IMR-90 (cell line): ENCODE data around the gene LY6G6D. TPM values are rescaled to one million over a fixed set of nuclear protein-coding genes. Genes with fewer than 3 reads are reported as not detected.

Source experiments
- ATAC-seq: fragments of 200-7000 bp; cut with Tn5 transposase; 2 replicates; pipeline ENCODE4 v1.9.1; 2020; ENCODE audit warnings: low read depth, mild to moderate bottlenecking, moderate library complexity
- BruUV-seq: library from RNA; stranded (reverse); fragments of 400-500 nt; replicated peaks from 2 replicates; lab custom pipeline; 2021; lab: Mats Ljungman, UMichigan
- CTCF ChIA-PET: fragments of 300-600 bp; formaldehyde crosslinking; extraction: SDS; loops from one replicate; lab custom pipeline; 2021; ENCODE audit warnings: antibody characterized with exemption; lab: Yijun Ruan, JAX
- POLR2A ChIA-PET: fragments of 300-600 bp; sonication (Branson Sonifier 250); formaldehyde crosslinking; loops from one replicate; lab custom pipeline; 2022; ENCODE audit warnings: antibody characterized with exemption; ENCODE audit not compliant: unreplicated experiment; lab: Charles Lee
- DNase-seq: peaks from one replicate; pipeline ENCODE4 v3.0.0; 2013
- H2AFZ ChIP-seq: replicated peaks from 2 replicates; pipeline ENCODE3; 2013; ENCODE audit warnings: low read length, mild to moderate bottlenecking; ENCODE audit not compliant: poor library complexity
- H2AK5ac ChIP-seq: 2 replicates; pipeline ENCODE4 v1.6.1; 2013; ENCODE audit warnings: low read depth, low read length, inconsistent platforms
- H2AK9ac ChIP-seq: replicated peaks from 2 replicates; pipeline ENCODE3; 2013; ENCODE audit warnings: mild to moderate bottlenecking, low read depth, low read length, moderate library complexity; ENCODE audit not compliant: poor library complexity
- H2BK120ac ChIP-seq: 2 replicates; pipeline ENCODE4 v1.6.1; 2013; ENCODE audit warnings: low read depth, low read length, inconsistent platforms
- H2BK15ac ChIP-seq: 3 replicates; pipeline ENCODE4 v1.6.1; 2013; ENCODE audit warnings: low read depth, low read length, inconsistent platforms
- H2BK20ac ChIP-seq: 2 replicates; pipeline ENCODE4 v1.6.1; 2013; ENCODE audit warnings: low read depth, mild to moderate bottlenecking, inconsistent platforms, low read length, moderate library complexity
- H2BK5ac ChIP-seq: 2 replicates; pipeline ENCODE4 v1.6.1; 2013; ENCODE audit warnings: mild to moderate bottlenecking, low read depth, low read length, inconsistent platforms; ENCODE audit not compliant: poor library complexity, severe bottlenecking
- H3K14ac ChIP-seq: replicated peaks from 2 replicates; pipeline ENCODE4 v1.6.1; 2013; ENCODE audit warnings: low read depth, low read length, inconsistent platforms
- H3K18ac ChIP-seq: 2 replicates; pipeline ENCODE4 v1.6.1; 2013; ENCODE audit warnings: low read depth, low read length, control low read depth
- H3K23ac ChIP-seq: 2 replicates; pipeline ENCODE4 v1.6.1; 2013; ENCODE audit warnings: low read depth, low read length, inconsistent platforms
- H3K27ac ChIP-seq: 2 replicates; pipeline ENCODE4 v1.5.1; 2013; ENCODE audit warnings: mild to moderate bottlenecking, control low read depth, low read length; ENCODE audit not compliant: insufficient read depth
- H3K27me3 ChIP-seq: 2 replicates; pipeline ENCODE4 v1.6.1; 2013; ENCODE audit warnings: low read length; ENCODE audit not compliant: control insufficient read depth, insufficient read depth
- H3K36me3 ChIP-seq: 2 replicates; pipeline ENCODE4 v1.6.1; 2013; ENCODE audit warnings: low read length, mixed read lengths; ENCODE audit not compliant: control insufficient read depth, insufficient read depth
- H3K4ac ChIP-seq: 2 replicates; pipeline ENCODE4 v1.6.1; 2013; ENCODE audit warnings: low read depth, low read length, inconsistent platforms
- H3K4me1 ChIP-seq: 2 replicates; pipeline ENCODE4 v1.6.1; 2013; ENCODE audit warnings: low read length, mixed read lengths; ENCODE audit not compliant: control insufficient read depth, insufficient read depth
- H3K4me2 ChIP-seq: 2 replicates; pipeline ENCODE4 v1.6.1; 2013; ENCODE audit warnings: low read depth, mild to moderate bottlenecking, control low read depth, low read length, moderate library complexity
- H3K4me3 ChIP-seq: 2 replicates; pipeline ENCODE4 v1.5.1; 2013; ENCODE audit warnings: low read depth, mild to moderate bottlenecking, control low read depth, low read length, moderate library complexity; ENCODE audit not compliant: insufficient read depth
- H3K56ac ChIP-seq: 2 replicates; pipeline ENCODE4 v1.6.1; 2013; ENCODE audit warnings: low read length, inconsistent platforms; ENCODE audit not compliant: insufficient read depth; ENCODE audit errors: extremely low read depth
- H3K79me1 ChIP-seq, 2 experiments: 2 replicates each; pipeline ENCODE4 v1.6.1; 2013; ENCODE audit warnings: low read length in 2 of 2, inconsistent platforms in 1 of 2, low read depth in 1 of 2
- H3K9ac ChIP-seq: 2 replicates; pipeline ENCODE4 v1.6.1; 2013; ENCODE audit warnings: low read depth, low read length, control low read depth
- H3K9me1 ChIP-seq: 2 replicates; pipeline ENCODE4 v1.6.1; 2013; ENCODE audit warnings: low read length, inconsistent platforms; ENCODE audit not compliant: insufficient read depth
- H3K9me3 ChIP-seq: 2 replicates; pipeline ENCODE4 v1.6.1; 2013; ENCODE audit warnings: low read length; ENCODE audit not compliant: control insufficient read depth, insufficient read depth
- H4K20me1 ChIP-seq: 2 replicates; pipeline ENCODE4 v1.6.1; 2013; ENCODE audit warnings: low read length, inconsistent platforms; ENCODE audit not compliant: insufficient read depth
- H4K5ac ChIP-seq: 2 replicates; pipeline ENCODE4 v1.6.1; 2013; ENCODE audit warnings: mild to moderate bottlenecking, low read depth, low read length, control low read depth
- H4K8ac ChIP-seq, 2 experiments: 2 replicates each; pipeline ENCODE4 v1.6.1; 2013; ENCODE audit warnings: low read depth in 2 of 2, low read length in 2 of 2, control low read depth in 1 of 2, inconsistent platforms in 1 of 2
- H4K91ac ChIP-seq: 2 replicates; pipeline ENCODE4 v1.6.1; 2013; ENCODE audit warnings: low read depth, low read length, inconsistent platforms; ENCODE audit not compliant: insufficient read depth
- BHLHE40 ChIP-seq: fragments of 150-350 bp; IDR thresholded peaks from 2 replicates; pipeline ENCODE4 v1.6.1; 2016; ENCODE audit warnings: mild to moderate bottlenecking, low read depth, low read length
- CEBPB ChIP-seq: IDR thresholded peaks from 2 replicates; pipeline ENCODE4 v1.6.1; 2012; ENCODE audit warnings: low read depth, low read length, improper control_type of control experiment
- CHD1 ChIP-seq: IDR thresholded peaks from 2 replicates; pipeline ENCODE4 v1.6.1; 2012; ENCODE audit warnings: low read depth, low read length, improper control_type of control experiment
- FOS ChIP-seq: fragments of 150-350 bp; IDR thresholded peaks from 2 replicates; pipeline ENCODE4 v1.6.1; 2016; ENCODE audit warnings: low read depth, low read length
- MAFK ChIP-seq: IDR thresholded peaks from 2 replicates; pipeline ENCODE4 v1.6.1; 2012; ENCODE audit warnings: low read depth, low read length, improper control_type of control experiment
- MAZ ChIP-seq: IDR thresholded peaks from 2 replicates; pipeline ENCODE4 v1.6.1; 2012; ENCODE audit warnings: low read depth, mild to moderate bottlenecking, low read length, improper control_type of control experiment, moderate library complexity, borderline replicate concordance
- MXI1 ChIP-seq: IDR thresholded peaks from 2 replicates; pipeline ENCODE4 v1.6.1; 2012; ENCODE audit warnings: low read depth, mild to moderate bottlenecking, low read length, moderate library complexity, borderline replicate concordance
- NFE2L2 ChIP-seq: fragments of 150-350 bp; IDR thresholded peaks from 2 replicates; pipeline ENCODE4 v1.6.1; 2016; ENCODE audit warnings: low read depth, mild to moderate bottlenecking, low read length
- POLR2A ChIP-seq: IDR thresholded peaks from 2 replicates; pipeline ENCODE4 v1.6.1; 2012; ENCODE audit warnings: mild to moderate bottlenecking, low read depth, low read length
- RAD21 ChIP-seq: IDR thresholded peaks from 2 replicates; pipeline ENCODE4 v1.6.1; 2012; ENCODE audit warnings: low read length, improper control_type of control experiment
- RCOR1 ChIP-seq: IDR thresholded peaks from 2 replicates; pipeline ENCODE4 v1.6.1; 2012; ENCODE audit warnings: mild to moderate bottlenecking, low read length, improper control_type of control experiment; ENCODE audit not compliant: insufficient replicate concordance
- RFX5 ChIP-seq: IDR thresholded peaks from 2 replicates; pipeline ENCODE4 v1.8.0; 2012; ENCODE audit warnings: low read depth, mild to moderate bottlenecking, low read length, moderate library complexity
- SMC3 ChIP-seq: fragments of 150-350 bp; IDR thresholded peaks from 2 replicates; pipeline ENCODE4 v1.6.1; 2016; ENCODE audit warnings: low read depth, mild to moderate bottlenecking, antibody characterized with exemption, low read length, moderate library complexity
- WGBS, 2 experiments: methylation state at CpG; one replicate each; pipeline versions ENCODE4 v1.1.5 to v1.1.7; 2013; ENCODE audit warnings: missing lambda C conversion rate in 2 of 2; ENCODE audit not compliant: insufficient read length in 1 of 2; ENCODE audit errors: extremely low coverage in 2 of 2; 5-methylcytosine and 5-hydroxymethylcytosine counted together
- dilution Hi-C: fragments of 300-500 bp; cut with HindIII; formaldehyde crosslinking; loops from one replicate; pipeline ENCODE4 v1.14.3; 2018; ENCODE audit warnings: low sequenced_read_pairs; ENCODE audit not compliant: unreplicated experiment
- in situ Hi-C: fragments of 300-500 bp; cut with MboI; formaldehyde crosslinking; loops from 3 replicates; pipeline ENCODE4 v1.14.3; 2019; ENCODE audit warnings: low sequenced_read_pairs, inconsistent platforms, mixed read lengths
- intact Hi-C: fragments of 100-400 bp; cut with micrococcal nuclease; formaldehyde crosslinking; loops from 2 replicates; pipeline ENCODE4 v1.10.0; 2022
- polyA plus RNA-seq, 3 experiments: library from polyadenylated mRNA; depleted of rRNA; stranded (reverse); fragments of >200 nt; gene quantifications; 2 replicates each; pipeline ENCODE4 v1.2.3, GENCODE V29; 2012; ENCODE audit warnings: low replicate concordance in 1 of 3
- total RNA-seq: library from RNA; depleted of rRNA; stranded (reverse); fragments of >200 nt; gene quantifications from 2 replicates; pipeline ENCODE4 v1.2.3, GENCODE V29; 2012
- TF ChIP-seq, protein P1 (sequence below): conservative IDR thresholded peaks from 2 replicates; pipeline ENCODE4 v1.5.1; 2012; ENCODE audit warnings: mild to moderate bottlenecking, low read depth, low read length, improper control_type of control experiment
- TF ChIP-seq, protein P2 (sequence below): fragments of 150-350 bp; IDR thresholded peaks from 2 replicates; pipeline ENCODE4 v1.6.1; 2016; ENCODE audit warnings: low read depth, mild to moderate bottlenecking, low read length, moderate library complexity, borderline replicate concordance
- TF ChIP-seq, protein P3 (sequence below): fragments of 150-350 bp; IDR thresholded peaks from 2 replicates; pipeline ENCODE4 v1.6.1; 2017; ENCODE audit warnings: mild to moderate bottlenecking, antibody characterized with exemption, low read length, low read depth

Gene LY6G6D
- total and polyA plus RNA-seq, 2 of the 4 experiments (the other 2 are of a cell fraction) = not detected

DNA sequence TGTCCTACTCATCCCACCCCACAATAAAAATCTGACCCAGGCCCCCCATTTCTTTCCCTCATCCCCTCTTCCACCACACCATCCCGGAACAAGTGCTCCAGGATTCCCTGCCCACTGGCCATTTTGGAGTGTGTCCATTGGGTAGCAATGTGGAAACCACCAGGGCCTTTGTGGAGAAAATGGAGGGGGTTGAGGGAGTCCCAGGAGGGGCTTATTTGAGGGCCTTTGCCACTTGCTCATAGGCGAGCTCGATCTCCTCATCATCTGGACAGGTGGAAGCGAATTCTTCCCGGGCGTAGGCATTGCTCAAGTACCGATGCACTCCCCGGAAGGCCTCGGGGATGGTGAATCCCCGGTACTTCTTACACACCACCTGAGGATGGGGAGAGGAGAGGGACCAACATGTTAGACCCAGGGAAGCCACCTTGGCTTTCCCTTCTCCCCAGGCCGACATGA is 15.5 kb downstream of the LY6G6D start:
- H3K79me1 ChIP-seq = peaks cover 0 to 60% of the 10 kb centered on the region in 2 experiments; a peak in 3 of 4 replicates
- no peak for DNase-seq
- dilution Hi-C loops = no loop called here

More for the DNA sequence above, 15.5 kb downstream of the LY6G6D start:
- Histone ChIP-seq H2BK120ac (no peak overlapping the region), H4K5ac (no peak overlapping the region), H3K23ac (0 out of 2 replicates have a peak overlapping the region, but pooled peaks have one; percentile 31), H3K4me3 (no peak overlapping the region), H3K56ac (no peak overlapping the region), H3K4me1 (peaks cover 7% of the 10 kb centered on the region), H2AK9ac (peak overlapping the region; percentile 81), H2BK5ac (no peak overlapping the region), H3K27ac (no peak overlapping the region), H4K91ac (no peak overlapping the region), H4K20me1 (peaks cover 38% of the 10 kb centered on the region), H3K9me1 (peaks cover 5% of the 10 kb centered on the region), H2BK20ac (no peak overlapping the region), H3K18ac (no peak overlapping the region), H2AK5ac (peak overlapping the region; percentile 34; the same call in 1 of the 2 replicates), H3K36me3 (peaks cover 50% of the 10 kb centered on the region), H3K27me3 (no peaks in the 10 kb centered on the region), H3K9ac (0 out of 2 replicates have a peak overlapping the region, but pooled peaks have one; percentile 0), H2BK15ac (no peak overlapping the region), H4K8ac (no peak overlapping the region), H3K14ac (no peak overlapping the region), H3K4me2 (no peak overlapping the region; the same call in 1 of the 2 replicates), H2AFZ (no peak overlapping the region), H3K4ac (0 out of 2 replicates have a peak overlapping the region, but pooled peaks have one; percentile 17), H3K9me3 (no peaks in the 10 kb centered on the region)
- intact Hi-C loops = loop anchor here (2.0 kb wide), 1 partner anchor 28 kb away; the partner anchor contains the start of gene ABHD16A
- ChIA-PET CTCF (interaction anchor here (0.9 kb wide), 1 partner anchor 19 kb away, joined by 3 read pairs; no protein-coding TSS in a partner anchor), POLR2A (interaction anchor here (0.6 to 1.0 kb wide), 3 partner anchors 26 to 97 kb away, joined by 3 to 11 read pairs (median 3); partner anchors contain the start of gene HSPA1B)
- no TSS peak for BruUV-seq
- WGBS, 2 experiments = 89% methylated on average over 3 of the region's 11 CpGs; no CpG with 5 or more reads in 1 of the 2 experiments
- ATAC-seq = no peak
- TF ChIP-seq NFE2L2 (no peak), RFX5 (no peak), FOS (no peak), CHD1 (no peak), SMC3 (no peak), MXI1 (no peak), RCOR1 (no peak), MAFK (no peak), BHLHE40 (no peak), MAZ (no peak), CEBPB (no peak), RAD21 (no peak), POLR2A (no peak)
- TF ChIP-seq, protein P1, sequence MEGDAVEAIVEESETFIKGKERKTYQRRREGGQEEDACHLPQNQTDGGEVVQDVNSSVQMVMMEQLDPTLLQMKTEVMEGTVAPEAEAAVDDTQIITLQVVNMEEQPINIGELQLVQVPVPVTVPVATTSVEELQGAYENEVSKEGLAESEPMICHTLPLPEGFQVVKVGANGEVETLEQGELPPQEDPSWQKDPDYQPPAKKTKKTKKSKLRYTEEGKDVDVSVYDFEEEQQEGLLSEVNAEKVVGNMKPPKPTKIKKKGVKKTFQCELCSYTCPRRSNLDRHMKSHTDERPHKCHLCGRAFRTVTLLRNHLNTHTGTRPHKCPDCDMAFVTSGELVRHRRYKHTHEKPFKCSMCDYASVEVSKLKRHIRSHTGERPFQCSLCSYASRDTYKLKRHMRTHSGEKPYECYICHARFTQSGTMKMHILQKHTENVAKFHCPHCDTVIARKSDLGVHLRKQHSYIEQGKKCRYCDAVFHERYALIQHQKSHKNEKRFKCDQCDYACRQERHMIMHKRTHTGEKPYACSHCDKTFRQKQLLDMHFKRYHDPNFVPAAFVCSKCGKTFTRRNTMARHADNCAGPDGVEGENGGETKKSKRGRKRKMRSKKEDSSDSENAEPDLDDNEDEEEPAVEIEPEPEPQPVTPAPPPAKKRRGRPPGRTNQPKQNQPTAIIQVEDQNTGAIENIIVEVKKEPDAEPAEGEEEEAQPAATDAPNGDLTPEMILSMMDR = no peak
- TF ChIP-seq, protein P2, sequence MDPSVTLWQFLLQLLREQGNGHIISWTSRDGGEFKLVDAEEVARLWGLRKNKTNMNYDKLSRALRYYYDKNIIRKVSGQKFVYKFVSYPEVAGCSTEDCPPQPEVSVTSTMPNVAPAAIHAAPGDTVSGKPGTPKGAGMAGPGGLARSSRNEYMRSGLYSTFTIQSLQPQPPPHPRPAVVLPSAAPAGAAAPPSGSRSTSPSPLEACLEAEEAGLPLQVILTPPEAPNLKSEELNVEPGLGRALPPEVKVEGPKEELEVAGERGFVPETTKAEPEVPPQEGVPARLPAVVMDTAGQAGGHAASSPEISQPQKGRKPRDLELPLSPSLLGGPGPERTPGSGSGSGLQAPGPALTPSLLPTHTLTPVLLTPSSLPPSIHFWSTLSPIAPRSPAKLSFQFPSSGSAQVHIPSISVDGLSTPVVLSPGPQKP = no peak
- TF ChIP-seq, protein P3, sequence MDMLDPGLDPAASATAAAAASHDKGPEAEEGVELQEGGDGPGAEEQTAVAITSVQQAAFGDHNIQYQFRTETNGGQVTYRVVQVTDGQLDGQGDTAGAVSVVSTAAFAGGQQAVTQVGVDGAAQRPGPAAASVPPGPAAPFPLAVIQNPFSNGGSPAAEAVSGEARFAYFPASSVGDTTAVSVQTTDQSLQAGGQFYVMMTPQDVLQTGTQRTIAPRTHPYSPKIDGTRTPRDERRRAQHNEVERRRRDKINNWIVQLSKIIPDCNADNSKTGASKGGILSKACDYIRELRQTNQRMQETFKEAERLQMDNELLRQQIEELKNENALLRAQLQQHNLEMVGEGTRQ = no peak
- in situ Hi-C loops = no loop called here
